Testis (tissue), 2 donors: ENCODE data around the gene MYO18A.

Experiments used
- POLR2A ChIP-seq: fragments of 450-650 bp; IDR thresholded peaks from one replicate; pipeline ENCODE4 v1.6.1; 2017; ENCODE audit warnings: antibody characterized with exemption, mild to moderate bottlenecking, moderate library complexity
- TF ChIP-seq, protein P1 (sequence below), 3 experiments: fragments of 450-650 bp in 2 of 3; fragments of 200-600 bp in 1 of 3; sonication (generic) in 1 of 3; IDR thresholded peaks; one replicate each; pipeline ENCODE4 v1.5.1; 2016 to 2019; ENCODE audit warnings: antibody characterized with exemption in 3 of 3, mild to moderate bottlenecking in 2 of 3, moderate library complexity in 1 of 3

DNA sequence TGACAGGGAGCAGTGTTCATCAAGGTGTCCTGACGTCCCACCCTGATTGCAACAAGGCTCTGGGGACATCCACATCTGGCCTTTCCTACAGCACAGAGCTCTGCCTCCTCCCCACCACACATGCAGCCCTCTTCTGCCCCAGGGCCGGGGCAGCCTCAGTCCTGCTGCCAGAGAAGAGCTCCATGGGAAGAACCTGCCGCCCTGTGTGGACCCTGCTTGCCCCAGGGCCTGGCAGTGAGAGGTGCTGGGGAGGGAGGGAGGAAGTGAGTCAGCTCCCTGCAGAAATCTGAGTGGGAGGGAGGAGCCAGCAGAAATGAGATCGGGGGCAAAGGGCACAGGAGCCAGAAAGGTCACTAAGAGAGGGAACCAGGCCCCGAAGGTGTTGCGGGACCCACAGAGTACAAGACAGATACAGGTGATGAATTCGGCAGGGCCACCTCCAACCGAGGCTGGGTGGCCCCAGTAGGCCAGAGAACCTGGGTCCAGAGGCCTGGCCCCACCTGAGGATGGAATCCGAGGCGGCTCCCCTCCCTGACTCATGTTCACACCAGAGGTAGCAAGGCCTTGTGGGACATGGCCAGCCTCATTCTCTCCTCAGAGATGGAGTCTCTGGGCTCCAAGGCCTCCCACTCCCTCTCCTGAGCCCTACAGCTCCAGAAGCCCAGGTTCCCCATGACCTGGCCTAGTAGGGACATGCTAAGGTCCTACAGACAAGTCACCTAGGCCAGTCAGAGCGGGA, 24.8 kb downstream of the MYO18A start:
- TF ChIP-seq POLR2A, result no peak
- TF ChIP-seq, protein P1, sequence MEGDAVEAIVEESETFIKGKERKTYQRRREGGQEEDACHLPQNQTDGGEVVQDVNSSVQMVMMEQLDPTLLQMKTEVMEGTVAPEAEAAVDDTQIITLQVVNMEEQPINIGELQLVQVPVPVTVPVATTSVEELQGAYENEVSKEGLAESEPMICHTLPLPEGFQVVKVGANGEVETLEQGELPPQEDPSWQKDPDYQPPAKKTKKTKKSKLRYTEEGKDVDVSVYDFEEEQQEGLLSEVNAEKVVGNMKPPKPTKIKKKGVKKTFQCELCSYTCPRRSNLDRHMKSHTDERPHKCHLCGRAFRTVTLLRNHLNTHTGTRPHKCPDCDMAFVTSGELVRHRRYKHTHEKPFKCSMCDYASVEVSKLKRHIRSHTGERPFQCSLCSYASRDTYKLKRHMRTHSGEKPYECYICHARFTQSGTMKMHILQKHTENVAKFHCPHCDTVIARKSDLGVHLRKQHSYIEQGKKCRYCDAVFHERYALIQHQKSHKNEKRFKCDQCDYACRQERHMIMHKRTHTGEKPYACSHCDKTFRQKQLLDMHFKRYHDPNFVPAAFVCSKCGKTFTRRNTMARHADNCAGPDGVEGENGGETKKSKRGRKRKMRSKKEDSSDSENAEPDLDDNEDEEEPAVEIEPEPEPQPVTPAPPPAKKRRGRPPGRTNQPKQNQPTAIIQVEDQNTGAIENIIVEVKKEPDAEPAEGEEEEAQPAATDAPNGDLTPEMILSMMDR (IDR thresholded peaks at IDR 0.05), result no peak
